Renal pelvis (tissue), 4 donors: Measurements from ENCODE around the gene FAM174A. TPM values are rescaled to one million over a fixed set of nuclear protein-coding genes. Genes with fewer than 3 reads are reported as not detected.
"Not testable (repeated sequence)": the region's sequence is repeated elsewhere in the genome, so short reads cannot be mapped to it uniquely, and the experiment has no call there.

Experiments used
- DNase-seq: peaks from one replicate; pipeline ENCODE4 v3.0.0-alpha.2; 2013
- polyA plus RNA-seq, 3 donors: library from polyadenylated mRNA; unstranded; fragments of 120-200 nt; gene quantifications; one replicate each; pipeline ENCODE4 v1.2.1, GENCODE V29; 2013; ENCODE audit not compliant: insufficient read length in 3 of 3

FAM174A gene
- polyA plus RNA-seq, 3 donors, result 20.5 to 22.7 (median 20.8) TPM

- no peak for DNase-seq
These were observed 25.7 kb downstream of the FAM174A start for GRCh38 chr5:100560860-100561259.

- DNase-seq, result no peak
These were observed 27.6 kb downstream of the FAM174A start for GRCh38 chr5:100562821-100563220.

GRCh38 chr5:100566382-100567141 is 31.4 kb downstream of the FAM174A start:
- no peak for DNase-seq

GRCh38 chr5:100574716-100575115 is 39.5 kb downstream of the FAM174A start:
- DNase-seq, result no peak

- DNase-seq, result no peak
These were observed 40.6 kb downstream of the FAM174A start for GRCh38 chr5:100575815-100576214.

GRCh38 chr5:100576217-100576751 is 41.1 kb downstream of the FAM174A start:
- DNase-seq, result no peak

- no peak for DNase-seq
These were observed 42.3 kb downstream of the FAM174A start for GRCh38 chr5:100577506-100577905.

GRCh38 chr5:100584069-100584468 is 48.9 kb downstream of the FAM174A start:
- DNase-seq, result peak; percentile 29

GRCh38 chr5:100584889-100585288 is 49.7 kb downstream of the FAM174A start:
- no peak for DNase-seq

- no peak for DNase-seq
These were observed 55.7 kb downstream of the FAM174A start for GRCh38 chr5:100590867-100591266.

- no peak for DNase-seq
These were observed 60.1 kb downstream of the FAM174A start for GRCh38 chr5:100595152-100595811.

- DNase-seq, result no peak
These were observed 60.6 kb downstream of the FAM174A start for GRCh38 chr5:100595812-100596173.

GRCh38 chr5:100598446-100598845 is 63.3 kb downstream of the FAM174A start:
- DNase-seq, result no peak

- no peak for DNase-seq
These were observed 65.3 kb downstream of the FAM174A start for GRCh38 chr5:100600298-100600994.

GRCh38 chr5:100603141-100603540 is 68.0 kb downstream of the FAM174A start:
- no peak for DNase-seq

- DNase-seq, result not testable (repeated sequence)
These were observed 68.8 kb downstream of the FAM174A start for GRCh38 chr5:100604021-100604420.

- DNase-seq, result no peak
These were observed 74.4 kb downstream of the FAM174A start for GRCh38 chr5:100609594-100609993.

GRCh38 chr5:100614308-100614707 is 79.1 kb downstream of the FAM174A start:
- DNase-seq, result no peak

GRCh38 chr5:100615362-100615761 is 80.2 kb downstream of the FAM174A start:
- no peak for DNase-seq

- DNase-seq, result no peak
These were observed 81.1 kb downstream of the FAM174A start for GRCh38 chr5:100616291-100616690.

- no peak for DNase-seq
These were observed 81.8 kb downstream of the FAM174A start for GRCh38 chr5:100616981-100617380.

GRCh38 chr5:100623719-100624118 is 88.5 kb downstream of the FAM174A start:
- DNase-seq, result no peak
